GM19238 (cell line): Measurements from ENCODE around the gene GPR135.
"Not testable (repeated sequence)": the region's sequence is repeated elsewhere in the genome, so short reads cannot be mapped to it uniquely, and the experiment has no call there.

Source experiments
- DNase-seq: peaks from one replicate; pipeline ENCODE4 v3.0.0; 2011; ENCODE audit warnings: low spot score; ENCODE audit not compliant: insufficient read length

Gene GPR135

GRCh38 chr14:59474172-59474571 is 9.0 kb upstream of the GPR135 start:
- DNase-seq, result no peak

- DNase-seq, result peak; percentile 43
Observed at GRCh38 chr14:59464486-59465315, 479 bp downstream of the GPR135 start.

- no peak for DNase-seq
Observed at GRCh38 chr14:59463787-59464485, 1.2 kb downstream of the GPR135 start.

- no peak for DNase-seq
Observed at GRCh38 chr14:59461891-59462290, 3.3 kb downstream of the GPR135 start.

GRCh38 chr14:59460378-59460777 is 4.8 kb downstream of the GPR135 start:
- no peak for DNase-seq

GRCh38 chr14:59458486-59458885 is 6.7 kb downstream of the GPR135 start:
- no peak for DNase-seq

- no peak for DNase-seq
Observed at GRCh38 chr14:59455411-59455810, 9.8 kb downstream of the GPR135 start.

GRCh38 chr14:59454139-59454538 is 11.0 kb downstream of the GPR135 start:
- no peak for DNase-seq

GRCh38 chr14:59451849-59452248 is 13.3 kb downstream of the GPR135 start:
- DNase-seq, result no peak

GRCh38 chr14:59450716-59451115 is 14.5 kb downstream of the GPR135 start:
- DNase-seq, result no peak

- not testable (repeated sequence) for DNase-seq
Observed at GRCh38 chr14:59448673-59449072, 16.5 kb downstream of the GPR135 start.

- DNase-seq, result no peak
Observed at GRCh38 chr14:59439256-59439965, 25.8 kb downstream of the GPR135 start.

GRCh38 chr14:59438195-59438647 is 27.0 kb downstream of the GPR135 start:
- no peak for DNase-seq

- no peak for DNase-seq
Observed at GRCh38 chr14:59435987-59436386, 29.2 kb downstream of the GPR135 start.

- DNase-seq, result no peak
Observed at GRCh38 chr14:59435101-59435500, 30.1 kb downstream of the GPR135 start.

GRCh38 chr14:59429790-59430189 is 35.4 kb downstream of the GPR135 start:
- DNase-seq, result no peak

GRCh38 chr14:59428581-59429012 is 36.6 kb downstream of the GPR135 start:
- DNase-seq, result no peak

GRCh38 chr14:59427653-59428580 is 37.3 kb downstream of the GPR135 start:
- DNase-seq, result no peak

- no peak for DNase-seq
Observed at GRCh38 chr14:59425322-59425935, 39.8 kb downstream of the GPR135 start.

GRCh38 chr14:59424341-59425071 is 40.7 kb downstream of the GPR135 start:
- no peak for DNase-seq
